ENCODE data around the gene OR8A1. TPM values are rescaled to one million over a fixed set of nuclear protein-coding genes. Genes with fewer than 3 reads are reported as not detected.

The OR8A1 gene
- total RNA-seq, 1 experiment from 2014 or later, result not detected

- Mint-ChIP-seq H3K9me3 (no peaks in the 10 kb centered on the region), H3K27me3 (ENCODE audit: low read depth) (no peaks in the 10 kb centered on the region; the same call in 1 of the 2 replicates), H3K4me3 (no peak overlapping the region), H3K4me1 (no peaks in the 10 kb centered on the region), H3K27ac (peak overlapping the region in 1 of 3 experiments; percentile 44; a peak in 1 of 7 replicates), H3K36me3 (ENCODE audit: insufficient read depth in 1 of 3, low read depth in 3 of 3) (no peaks in the 10 kb centered on the region)
- H4K5ac ChIP-seq (ENCODE audit: insufficient read length, low read depth, low read length), result no peak overlapping the region
- H3K27ac ChIP-seq (ENCODE audit: insufficient read length, low read depth, low read length), result no peak overlapping the region
- DNase-seq, result no peak
- no peaks in the 10 kb centered on the region for H3K4me1 ChIP-seq (ENCODE audit: insufficient read depth, low read length)
- no peak overlapping the region for H2AFZ ChIP-seq (ENCODE audit: low read length)
- no peak overlapping the region for H3K56ac ChIP-seq (ENCODE audit: insufficient read length, low read depth, low read length)
- no peak overlapping the region for H4K91ac ChIP-seq (ENCODE audit: insufficient read length, low read depth, low read length)
- WGBS (ENCODE audit: extremely low coverage, insufficient read length, low lambda C conversion rate), result no CpG with 5 or more reads among the region's 3 CpGs
- H2BK20ac ChIP-seq (ENCODE audit: low read depth, low read length, poor library complexity, severe bottlenecking), result no peak overlapping the region
- no peak overlapping the region for H3K9ac ChIP-seq (ENCODE audit: extremely low read depth, insufficient read length, low read length)
- no peak overlapping the region for H3K23ac ChIP-seq (ENCODE audit: insufficient read length, low read depth, low read length)
- H3K18ac ChIP-seq (ENCODE audit: insufficient read length, low read depth, low read length), result no peak overlapping the region
- H3K23me2 ChIP-seq (ENCODE audit: insufficient read length, low read depth, low read length, poor library complexity, severe bottlenecking), result no peaks in the 10 kb centered on the region
- H2BK120ac ChIP-seq (ENCODE audit: low read depth, low read length, poor library complexity, severe bottlenecking), result no peak overlapping the region
- no peaks in the 10 kb centered on the region for H3K27me3 ChIP-seq (ENCODE audit: insufficient read depth, low read length)
- H3K9me3 ChIP-seq (ENCODE audit: control insufficient read depth, low read depth, low read length), result no peaks in the 10 kb centered on the region
- no peak for TF ChIP-seq CTCF (conservative IDR thresholded peaks at IDR 0.05)
- H2BK12ac ChIP-seq (ENCODE audit: insufficient read length, low read depth, low read length), result no peak overlapping the region
- H3K79me2 ChIP-seq (ENCODE audit: insufficient read depth, low read length), result no peaks in the 10 kb centered on the region
- no peak overlapping the region for H2AK5ac ChIP-seq (ENCODE audit: insufficient read length, low read length)
- no peak overlapping the region for H3K14ac ChIP-seq (ENCODE audit: insufficient read depth, low read length)
- H3K4me2 ChIP-seq (ENCODE audit: insufficient read depth, insufficient read length, low read length), result no peak overlapping the region
- no peak overlapping the region for H3T11ph ChIP-seq (ENCODE audit: low read length)
- H3K4ac ChIP-seq (ENCODE audit: low read depth, low read length), result no peak overlapping the region
- no peaks in the 10 kb centered on the region for H4K20me1 ChIP-seq (ENCODE audit: control insufficient read depth, insufficient read depth, insufficient read length)
- no peak overlapping the region for H2BK15ac ChIP-seq (ENCODE audit: low read depth, low read length)
- H2BK5ac ChIP-seq (ENCODE audit: insufficient read length, low read length), result no peak overlapping the region
- H3K79me1 ChIP-seq (ENCODE audit: insufficient read depth, low read depth, low read length, poor library complexity, severe bottlenecking), result no peaks in the 10 kb centered on the region
- H4K8ac ChIP-seq (replicated peaks; ENCODE audit: insufficient read length, low read depth, low read length), result no peak overlapping the region
Measured at GRCh38 chr11:124612045-124612444, 42.2 kb downstream of the OR8A1 start.

Measured in H9 (cell line).